Measurements from ENCODE around the gene PEPD.

GRCh38 chr19:33464010-33464732, 57.4 kb downstream of the PEPD start:
- TF ChIP-seq CTCF (IDR thresholded peaks at IDR 0.05) (no peak), POLR2A (IDR thresholded peaks at IDR 0.05) (no peak)
